H1 (cell line): Measurements from ENCODE around the gene MPPED2. TPM values are rescaled to one million over a fixed set of nuclear protein-coding genes. Genes with fewer than 3 reads are reported as not detected.

Experiments used
- CTCF ChIA-PET: fragments of 300-600 bp; sonication (Branson Sonifier 250); formaldehyde crosslinking; loops from one replicate; lab custom pipeline; 2021; ENCODE audit not compliant: partially characterized antibody; lab: Charles Lee
- POLR2A ChIA-PET: fragments of 300-600 bp; sonication (Branson Sonifier 250); formaldehyde crosslinking; loops from one replicate; lab custom pipeline; 2021; ENCODE audit warnings: inconsistent platforms; ENCODE audit not compliant: partially characterized antibody; lab: Charles Lee
- DNase-seq, 2 experiments: peaks; one replicate each; pipeline versions ENCODE4 v3.0.0 to v3.0.0-alpha.2; 2010 to 2022; ENCODE audit warnings: low spot score in 2 of 2, low read depth in 1 of 2, mixed read lengths in 1 of 2
- FAIRE-seq: peaks from 2 replicates; lab custom pipeline; 2011; peaks lifted over from hg19 to GRCh38; lab: Jason Lieb, UNC
- H2AFZ ChIP-seq: 2 replicates; pipeline ENCODE4 v1.8.1; 2012; ENCODE audit warnings: low read length, inconsistent platforms
- H2AK5ac ChIP-seq: 2 replicates; pipeline ENCODE4 v1.6.1; 2013; ENCODE audit warnings: low read depth, low read length
- H2BK120ac ChIP-seq: replicated peaks from 2 replicates; pipeline ENCODE3; 2013; ENCODE audit warnings: low read depth, low read length, inconsistent platforms
- H2BK12ac ChIP-seq: 2 replicates; pipeline ENCODE4 v1.6.1; 2013; ENCODE audit warnings: low read depth, low read length
- H2BK15ac ChIP-seq: 2 replicates; pipeline ENCODE4 v1.6.1; 2013; ENCODE audit warnings: low read length
- H2BK20ac ChIP-seq: 2 replicates; pipeline ENCODE4 v1.6.1; 2013; ENCODE audit warnings: low read length
- H2BK5ac ChIP-seq: 2 replicates; pipeline ENCODE4 v1.6.1; 2013; ENCODE audit warnings: low read depth, low read length
- H3K14ac ChIP-seq: 2 replicates; pipeline ENCODE4 v1.6.1; 2013; ENCODE audit warnings: inconsistent platforms; ENCODE audit not compliant: insufficient read length
- H3K18ac ChIP-seq: 2 replicates; pipeline ENCODE4 v1.6.1; 2013; ENCODE audit warnings: low read length; ENCODE audit errors: extremely low read depth
- H3K23ac ChIP-seq: 2 replicates; pipeline ENCODE4 v1.6.1; 2013; ENCODE audit warnings: inconsistent platforms; ENCODE audit not compliant: insufficient read length
- H3K23me2 ChIP-seq: 2 replicates; pipeline ENCODE4 v1.6.1; 2013; ENCODE audit warnings: low read depth, low read length
- H3K27ac ChIP-seq: 2 replicates; pipeline ENCODE4 v1.6.1; 2011; ENCODE audit warnings: low read depth, low read length, inconsistent platforms
- H3K27me3 ChIP-seq, 4 experiments: replicated peaks in 1 of 4; 1 replicate in 1 of 4; 2 replicates in 3 of 4; pipeline versions ENCODE4 v1.6.1 to v1.8.1; 2011 to 2013; ENCODE audit warnings: low read length in 3 of 4, mild to moderate bottlenecking in 3 of 4, inconsistent platforms in 2 of 4, mixed read lengths in 2 of 4, moderate library complexity in 1 of 4; ENCODE audit not compliant: control insufficient read depth in 3 of 4, insufficient read depth in 3 of 4; ENCODE audit errors: extremely low read depth in 1 of 4
- H3K36me3 ChIP-seq, 4 experiments: 2 replicates each; pipeline versions ENCODE4 v1.6.1 to v1.8.1; 2011 to 2013; ENCODE audit warnings: mild to moderate bottlenecking in 4 of 4, low read length in 3 of 4, moderate library complexity in 2 of 4, control low read depth in 1 of 4, inconsistent platforms in 1 of 4; ENCODE audit not compliant: insufficient read depth in 4 of 4, control insufficient read depth in 2 of 4
- H3K4ac ChIP-seq: replicated peaks from 2 replicates; pipeline ENCODE3; 2013; ENCODE audit warnings: low read length, low read depth, mixed read lengths, inconsistent platforms; ENCODE audit not compliant: insufficient read length
- H3K4me1 ChIP-seq, 4 experiments: replicated peaks in 1 of 4; 1 replicate in 1 of 4; 2 replicates in 3 of 4; pipeline versions ENCODE4 v1.6.1 to v1.8.1; 2011 to 2013; ENCODE audit warnings: low read length in 3 of 4, inconsistent platforms in 2 of 4, mixed read lengths in 1 of 4; ENCODE audit not compliant: insufficient read depth in 4 of 4, control insufficient read depth in 3 of 4
- H3K4me2 ChIP-seq, 2 experiments: 2 replicates each; pipeline versions ENCODE4 v1.6.1 to v1.8.1; 2011 to 2013; ENCODE audit warnings: low read depth in 2 of 2, low read length in 2 of 2, control low read depth in 1 of 2, inconsistent platforms in 1 of 2, mild to moderate bottlenecking in 1 of 2; ENCODE audit not compliant: insufficient read depth in 1 of 2
- H3K4me3 ChIP-seq, 4 experiments: fragments of 200-600, 300-600 bp in 1 of 4; sonication (generic), shearing (Covaris generic), sonication (Bioruptor Twin) in 1 of 4; 2 replicates each; pipeline versions ENCODE4 v1.5.1 to v1.8.1; 2011 to 2016; ENCODE audit warnings: low read length in 4 of 4, low read depth in 3 of 4, control low read depth in 2 of 4, inconsistent platforms in 2 of 4, mild to moderate bottlenecking in 2 of 4, mixed read lengths in 1 of 4, moderate library complexity in 1 of 4; ENCODE audit not compliant: insufficient read depth in 2 of 4; ENCODE audit errors: extremely low read depth in 1 of 4
- H3K56ac ChIP-seq: replicated peaks from 2 replicates; pipeline ENCODE3; 2013; ENCODE audit warnings: low read depth, mild to moderate bottlenecking, mixed read lengths, low read length, inconsistent platforms; ENCODE audit not compliant: insufficient read length
- H3K79me1 ChIP-seq: 2 replicates; pipeline ENCODE4 v1.6.1; 2013; ENCODE audit warnings: low read depth, low read length, control low read depth
- H3K79me2 ChIP-seq, 2 experiments: 2 replicates each; pipeline versions ENCODE4 v1.6.1 to v1.8.1; 2012 to 2013; ENCODE audit warnings: low read length in 2 of 2, mild to moderate bottlenecking in 2 of 2, inconsistent platforms in 1 of 2; ENCODE audit not compliant: insufficient read depth in 2 of 2, control insufficient read depth in 1 of 2
- H3K9ac ChIP-seq, 4 experiments: replicated peaks in 1 of 4; 1 replicate in 1 of 4; 2 replicates in 3 of 4; pipeline versions ENCODE4 v1.6.1 to v1.8.1; 2011 to 2013; ENCODE audit warnings: low read depth in 3 of 4, low read length in 3 of 4, control low read depth in 2 of 4, mild to moderate bottlenecking in 2 of 4, moderate library complexity in 2 of 4, inconsistent platforms in 1 of 4; ENCODE audit errors: extremely low read depth in 1 of 4
- H3K9me3 ChIP-seq, 2 experiments: 2 replicates each; pipeline versions ENCODE4 v1.6.1 to v1.8.1; 2012 to 2013; ENCODE audit warnings: mild to moderate bottlenecking in 2 of 2, moderate library complexity in 2 of 2, control low read depth in 1 of 2, inconsistent platforms in 1 of 2, low read depth in 1 of 2, low read length in 1 of 2, mixed read lengths in 1 of 2; ENCODE audit not compliant: insufficient read depth in 2 of 2
- H4K20me1 ChIP-seq, 2 experiments: replicated peaks in 1 of 2; 2 replicates each; pipeline versions ENCODE3 to v1.8.1; 2011 to 2013; ENCODE audit warnings: inconsistent platforms in 2 of 2, low read length in 2 of 2, mild to moderate bottlenecking in 1 of 2; ENCODE audit not compliant: insufficient read depth in 2 of 2, control insufficient read depth in 1 of 2
- H4K5ac ChIP-seq: 2 replicates; pipeline ENCODE4 v1.6.1; 2013; ENCODE audit warnings: low read length, low read depth, mixed read lengths, inconsistent platforms; ENCODE audit not compliant: insufficient read length
- H4K8ac ChIP-seq: 2 replicates; pipeline ENCODE4 v1.8.0; 2013; ENCODE audit warnings: mild to moderate bottlenecking, moderate library complexity, low read length, inconsistent platforms; ENCODE audit not compliant: insufficient read depth; ENCODE audit errors: extremely low read depth
- H4K91ac ChIP-seq: replicated peaks from 2 replicates; pipeline ENCODE3; 2013; ENCODE audit warnings: low read length, mixed read lengths, inconsistent platforms; ENCODE audit not compliant: insufficient read length
- BCL11A ChIP-seq, 2 experiments: IDR thresholded peaks; one replicate each; pipeline ENCODE4 v1.6.1; 2011; ENCODE audit warnings: low read depth in 2 of 2, low read length in 2 of 2, mild to moderate bottlenecking in 2 of 2
- EZH2 ChIP-seq: fragments of 200-600 bp; sonication (generic); IDR thresholded peaks from 2 replicates; pipeline ENCODE4 v1.7.1; 2012; ENCODE audit warnings: low read depth, mild to moderate bottlenecking, moderate library complexity, low read length, inconsistent platforms; ENCODE audit not compliant: severe bottlenecking
- HDAC2 ChIP-seq, 2 experiments: fragments of 300-600 bp in 1 of 2; sonication (generic) in 1 of 2; IDR thresholded peaks; 2 replicates each; pipeline ENCODE4 v1.6.1; 2011 to 2012; ENCODE audit warnings: low read depth in 2 of 2, low read length in 2 of 2, mild to moderate bottlenecking in 2 of 2, moderate library complexity in 2 of 2, borderline replicate concordance in 1 of 2, inconsistent platforms in 1 of 2
- RXRA ChIP-seq: IDR thresholded peaks from 2 replicates; pipeline ENCODE4 v1.6.1; 2011; ENCODE audit warnings: low read depth, mild to moderate bottlenecking, low read length, moderate library complexity; ENCODE audit not compliant: insufficient read depth
- SIX5 ChIP-seq: IDR thresholded peaks from 2 replicates; pipeline ENCODE4 v1.6.1; 2011; ENCODE audit warnings: mild to moderate bottlenecking, low read depth, low read length
- WGBS, 2 experiments: shearing (Covaris generic) in 1 of 2; methylation state at CpG; one replicate each; pipeline versions ENCODE4 v1.1.6 to v1.1.7; 2013 to 2015; ENCODE audit warnings: low lambda C conversion rate in 2 of 2, mixed read lengths in 2 of 2, inconsistent platforms in 1 of 2, low coverage in 1 of 2, missing lambda C conversion rate in 1 of 2; ENCODE audit not compliant: insufficient replicate concordance in 2 of 2, insufficient coverage in 1 of 2, insufficient read length in 1 of 2; ENCODE audit errors: extremely low coverage in 1 of 2, missing lambda C conversion rate in 1 of 2; 5-methylcytosine and 5-hydroxymethylcytosine counted together
- polyA plus RNA-seq, 7 experiments: library from polyadenylated mRNA; depleted of rRNA in 3 of 7; stranded (reverse) in 5 of 7; unstranded in 2 of 7; fragments of >200 nt in 5 of 7; fragments of 200-250 nt in 2 of 7; gene quantifications; 1 replicate in 5 of 7; 2 replicates in 1 of 7; 4 replicates in 1 of 7; pipeline versions ENCODE4 v1.2.1 to v1.2.3, GENCODE V29; 2011 to 2013; ENCODE audit warnings: missing spikeins in 2 of 7, mixed read lengths in 2 of 7
- total RNA-seq: library from RNA; stranded (reverse); fragmentation: NEBNext Ultra II Directional; extraction: Animal tissue kit (Norgen Biotek cat#: 25700); gene quantifications from 2 replicates; pipeline ENCODE4 v1.2.1, GENCODE V29; 2021

Gene MPPED2
- total and polyA plus RNA-seq, 2 of the 8 experiments (the other 6 are each of a cell fraction or from before 2014, with no cell fraction given): 1.3 to 3.5 TPM

- no peak overlapping the region for H2AK5ac ChIP-seq
- no peaks in the 10 kb centered on the region for H3K23me2 ChIP-seq
- DNase-seq: no peak
- no peaks in the 10 kb centered on the region for H3K36me3 ChIP-seq
- H3K4me1 ChIP-seq: peaks cover 0 to 5% (median 0%) of the 10 kb centered on the region in 4 experiments; a peak in 3 of 7 replicates
- H2BK120ac ChIP-seq: no peak overlapping the region
- no peak overlapping the region for H2BK12ac ChIP-seq
- no peak overlapping the region for H2AFZ ChIP-seq
- H3K18ac ChIP-seq: no peak overlapping the region
- H4K20me1 ChIP-seq: no peaks in the 10 kb centered on the region
- CTCF ChIA-PET: interaction anchor here (1.1 kb wide), 2 partner anchors 10 to 186 kb away, joined by 3 read pairs; no protein-coding TSS in a partner anchor
- H3K27me3 ChIP-seq: peaks cover 0 to 7% (median 0%) of the 10 kb centered on the region in 4 experiments; a peak in 3 of 7 replicates
- no peak overlapping the region for H2BK5ac ChIP-seq
- no peak overlapping the region for H3K14ac ChIP-seq
- H3K4me3 ChIP-seq: no peak overlapping the region
- POLR2A ChIA-PET: no interaction called here
- H3K23ac ChIP-seq: no peak overlapping the region
- H3K4me2 ChIP-seq: no peak overlapping the region
- H3K56ac ChIP-seq: no peak overlapping the region
- 91% methylated on average over 3 of the region's 3 CpGs; no CpG with 5 or more reads in 1 of the 2 experiments for WGBS, 2 experiments
- no peak overlapping the region for H4K5ac ChIP-seq
- no peaks in the 10 kb centered on the region for H3K9me3 ChIP-seq
- H3K79me1 ChIP-seq: no peaks in the 10 kb centered on the region
- no peaks in the 10 kb centered on the region for H3K79me2 ChIP-seq
- H4K8ac ChIP-seq: no peak overlapping the region
- H3K9ac ChIP-seq: no peak overlapping the region
- H3K4ac ChIP-seq: no peak overlapping the region
- TF ChIP-seq HDAC2 (IDR thresholded peaks at IDR 0.05; ENCODE audit: borderline replicate concordance in 1 of 2, low read depth in 2 of 2, low read length in 2 of 2): no peak
- no peak for TF ChIP-seq EZH2
- TF ChIP-seq BCL11A (IDR thresholded peaks at IDR 0.05; ENCODE audit: low read depth in 2 of 2, low read length in 2 of 2): no peak
- no peak for TF ChIP-seq SIX5
- TF ChIP-seq RXRA: no peak
- no peak overlapping the region for H3K27ac ChIP-seq
- no peak overlapping the region for H2BK15ac ChIP-seq
- H4K91ac ChIP-seq: no peak overlapping the region
- FAIRE-seq: no peak
- H2BK20ac ChIP-seq: no peak overlapping the region
Measured at GRCh38 chr11:30404136-30404535, 182.0 kb downstream of the MPPED2 start.
